ENCODE results near the gene ATP6V1G2.

- TF ChIP-seq CTCF (conservative IDR thresholded peaks at IDR 0.05; ENCODE audit: low read length) (no peak), EZH2phosphoT487 (IDR thresholded peaks at IDR 0.05; ENCODE audit: borderline replicate concordance, low read depth, low read length) (no peak)
Observed at GRCh38 chr6:31576897-31577578, 30.6 kb upstream of the ATP6V1G2 start.

Data from OCI-LY7 (cell line).